Activated CD8-positive, alpha-beta memory T cell treated with anti-CD3 and anti-CD28 coated beads, Interleukin-2, amount 50 U/mL, for 1 hour (primary cell): ENCODE results near the gene ARAF.
A peak's percentile ranks its signal among the peaks of the same experiment; 100 is the strongest.
"Not testable (repeated sequence)": the region's sequence is repeated elsewhere in the genome, so short reads cannot be mapped to it uniquely, and the experiment has no call there.

ENCODE experiments used
- DNase-seq: peaks from one replicate; pipeline ENCODE4 v3.0.0-alpha.2; 2020; ENCODE audit errors: extremely low read depth

ARAF gene

DNA sequence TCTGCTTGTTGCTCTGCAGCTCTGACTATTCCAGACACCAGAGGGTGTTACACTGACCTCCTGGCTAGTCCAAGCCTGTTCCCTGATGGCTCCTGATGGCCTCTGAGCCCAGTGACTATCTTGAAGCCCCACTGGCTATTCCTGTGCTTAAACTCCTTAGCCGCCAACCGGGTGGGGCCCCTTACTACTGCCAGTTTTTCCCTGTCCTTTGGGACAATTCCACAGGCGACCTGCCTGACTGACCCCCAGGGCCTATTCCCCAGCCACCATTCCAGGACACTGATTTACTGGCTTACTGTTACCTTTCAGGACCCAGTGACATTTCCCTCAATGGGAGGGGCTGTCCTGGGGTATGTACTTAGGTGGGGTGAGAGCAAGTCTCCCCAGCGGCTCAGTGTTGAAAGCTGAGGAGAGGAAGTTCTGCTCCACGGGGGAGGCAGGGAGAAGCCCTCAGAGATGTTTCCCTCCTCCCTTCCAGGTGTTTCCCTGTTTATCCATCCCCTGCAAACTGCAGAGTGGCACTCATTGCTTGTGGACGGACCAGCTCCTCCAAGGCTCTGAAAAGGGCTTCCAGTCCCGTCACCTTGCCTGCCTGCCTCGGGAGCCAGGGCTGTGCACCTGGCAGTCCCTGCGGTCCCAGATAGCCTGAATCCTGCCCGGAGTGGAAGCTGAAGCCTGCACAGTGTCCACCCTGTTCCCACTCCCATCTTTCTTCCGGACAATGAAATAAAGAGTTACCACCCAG is 25.2 kb downstream of the ARAF start:
- DNase-seq: no peak

DNA sequence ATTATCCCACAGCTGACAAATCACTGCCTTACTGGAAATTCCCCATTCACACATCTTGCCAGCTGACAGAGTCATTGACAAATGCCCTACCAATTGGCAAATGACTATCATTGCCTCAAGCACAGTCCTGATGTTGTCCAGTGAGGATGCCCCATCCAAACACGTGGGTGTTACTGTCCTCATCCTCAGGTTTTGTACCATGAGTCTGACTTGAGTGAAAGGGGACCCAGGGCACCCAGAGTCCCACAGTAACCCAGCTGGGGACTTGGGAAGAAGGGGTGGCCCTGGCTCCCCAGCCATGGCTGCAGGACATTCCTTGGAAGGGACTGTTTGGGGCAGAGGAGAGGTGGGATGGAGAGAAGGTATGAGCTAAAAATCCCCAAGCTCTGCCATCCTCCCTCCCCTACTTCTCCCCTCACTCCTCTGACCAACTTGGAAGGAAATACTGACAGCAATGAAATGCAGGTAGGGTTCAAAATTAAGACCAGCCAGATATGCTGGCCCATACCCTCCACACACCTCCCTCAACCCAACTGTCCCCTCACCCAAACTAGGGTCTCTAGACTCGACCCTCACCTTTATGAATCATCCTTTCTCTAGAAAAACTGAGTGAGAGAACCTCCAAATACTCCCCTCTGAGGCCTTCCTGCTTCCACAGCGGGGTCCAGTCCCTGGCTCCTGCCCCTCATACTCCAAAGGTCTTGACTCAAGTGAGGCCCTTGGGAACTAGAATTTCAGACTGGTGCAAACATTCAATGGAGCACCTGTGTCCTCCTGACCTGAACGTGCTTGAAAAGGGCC is 26.3 kb downstream of the ARAF start:
- DNase-seq: no peak

DNA sequence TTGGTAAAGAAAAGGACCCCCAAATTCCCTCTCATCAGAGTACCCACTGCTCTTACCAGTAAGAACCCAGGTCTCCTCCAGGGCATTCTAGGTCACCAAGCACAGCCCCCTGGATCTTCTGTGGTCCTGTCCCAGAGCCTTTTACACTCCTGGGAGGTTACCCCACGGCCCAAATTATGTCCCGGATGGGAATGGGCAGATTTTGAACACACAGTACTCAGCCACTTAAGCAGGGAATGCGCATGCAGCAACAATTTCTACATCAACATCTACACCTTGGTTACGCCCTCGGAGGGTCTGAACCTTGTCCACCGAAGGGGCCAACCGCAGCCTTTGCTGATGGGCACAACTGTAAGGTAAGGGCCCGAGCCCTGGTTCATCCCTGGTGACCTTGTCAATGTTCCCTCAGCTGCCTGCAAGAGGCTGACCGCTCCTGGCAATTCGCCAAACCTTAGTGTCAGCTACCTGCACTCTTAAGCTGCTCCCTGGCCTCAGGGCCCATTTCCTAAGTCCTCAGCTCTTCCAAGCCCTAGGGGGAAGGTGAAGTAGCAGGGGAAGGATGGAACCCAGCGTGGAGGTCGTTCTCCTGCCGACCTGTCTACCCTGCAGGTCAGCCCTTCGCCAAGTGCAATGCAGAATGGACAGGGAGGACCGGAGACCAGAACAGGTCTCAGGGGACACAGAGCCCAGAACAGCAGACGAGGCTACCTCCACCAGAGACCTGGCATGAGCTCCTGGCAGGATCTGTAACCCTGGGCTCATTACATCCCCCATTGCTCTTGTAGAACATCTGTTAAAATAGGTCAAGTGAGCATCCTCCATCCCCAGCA is 27.1 kb downstream of the ARAF start:
- DNase-seq: no peak

DNA sequence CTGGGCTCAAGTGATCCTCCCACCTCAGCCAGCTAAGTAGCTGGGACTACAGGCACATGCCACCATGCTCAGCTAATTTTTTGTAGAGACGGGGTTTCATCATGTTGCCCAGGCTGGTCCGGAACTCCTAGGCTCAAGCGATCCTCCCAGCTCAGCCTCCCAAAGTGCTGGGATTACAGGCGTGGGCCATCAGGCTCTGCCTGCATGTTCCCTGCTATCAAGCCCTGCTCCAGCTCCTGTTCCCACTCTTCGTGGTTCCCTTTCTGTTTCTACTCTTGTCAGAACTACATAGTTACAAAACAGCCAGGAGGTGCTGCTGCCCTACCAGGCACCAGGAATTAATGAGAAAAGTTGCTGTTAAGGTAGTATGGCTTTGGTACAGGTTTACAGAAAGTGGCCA is 30.0 kb downstream of the ARAF start:
- no peak for DNase-seq

DNA sequence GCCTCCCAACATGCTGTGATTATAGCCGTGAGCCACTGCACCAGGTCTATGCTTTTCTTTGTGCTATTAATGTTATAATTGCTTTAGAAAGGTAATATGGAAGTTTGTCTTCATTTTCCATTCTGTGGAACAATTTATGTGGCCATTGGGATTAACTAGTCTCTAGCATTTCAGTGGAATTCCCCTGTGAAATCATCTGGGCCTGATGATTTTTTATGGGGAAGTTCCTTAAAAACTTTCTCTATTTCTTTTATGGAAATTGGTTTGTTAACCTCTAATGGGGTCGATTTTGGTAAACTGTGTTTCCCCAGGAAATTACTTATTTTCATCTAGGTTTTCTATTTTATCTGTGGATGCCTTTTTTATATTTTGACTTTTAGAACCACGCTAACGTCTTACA is 32.5 kb downstream of the ARAF start:
- no peak for DNase-seq

DNA sequence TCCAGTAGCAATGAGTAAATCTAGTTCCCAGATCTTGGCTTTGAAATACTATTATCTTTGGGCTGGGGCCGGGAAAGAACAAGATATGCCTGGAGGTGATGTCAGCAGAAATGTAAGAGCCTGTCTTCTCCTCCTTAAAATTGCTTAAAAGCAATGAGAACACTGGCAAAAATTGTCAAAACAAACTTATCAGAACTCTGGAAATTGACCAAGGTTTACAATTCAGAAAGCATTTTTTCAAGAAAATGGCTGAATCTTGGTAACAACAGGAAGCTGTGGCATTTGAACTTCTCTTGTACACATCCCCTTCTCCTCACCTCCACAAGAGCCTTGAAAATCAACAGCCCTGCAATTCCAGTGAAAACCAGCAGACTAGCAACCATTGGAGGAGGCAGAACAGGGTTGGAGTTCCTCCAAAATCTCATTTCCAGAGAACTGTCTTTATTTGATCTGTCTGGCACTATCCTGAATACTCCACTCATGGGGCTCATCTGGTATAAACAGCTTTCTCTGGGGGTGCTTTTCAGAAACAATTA is 34.8 kb downstream of the ARAF start:
- no peak for DNase-seq

DNA sequence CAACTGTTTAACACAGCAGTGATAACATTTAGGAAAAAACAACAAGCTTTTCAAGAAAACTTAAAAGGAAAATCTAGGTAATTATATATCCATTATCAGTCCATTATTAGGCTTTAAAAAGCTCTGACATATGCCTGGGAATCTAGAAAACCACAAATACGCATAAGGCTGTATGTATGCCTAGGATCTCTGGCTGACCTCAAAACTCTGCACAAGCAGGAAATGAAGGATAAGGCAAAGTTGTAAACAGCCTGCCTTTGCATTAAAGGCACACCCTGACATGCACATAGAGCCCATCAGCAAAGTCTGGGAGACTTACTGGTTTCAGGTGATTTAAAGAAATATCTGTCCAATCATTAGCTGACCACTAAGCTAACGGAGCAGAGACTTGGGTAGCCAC is 35.3 kb downstream of the ARAF start:
- no peak for DNase-seq

DNA sequence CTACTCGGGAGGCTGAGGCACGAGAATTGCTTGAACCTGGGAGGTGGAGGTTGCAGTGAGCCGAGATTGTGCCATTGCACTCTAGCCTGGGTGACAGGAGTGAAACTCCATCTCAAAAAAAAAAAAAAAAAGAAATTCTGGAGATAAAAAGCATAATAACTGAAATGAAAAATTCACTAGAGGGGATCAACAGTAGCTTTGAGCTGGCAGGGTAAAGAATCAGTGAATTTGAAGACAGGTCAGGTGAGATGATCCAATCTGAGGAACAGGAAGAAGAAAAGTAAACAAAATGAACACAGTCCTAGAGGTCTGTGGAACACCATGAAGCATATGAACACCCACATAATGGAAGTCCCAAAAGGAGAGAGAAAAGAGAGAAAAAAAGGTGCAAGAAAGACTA is 36.2 kb downstream of the ARAF start:
- no peak for DNase-seq

DNA sequence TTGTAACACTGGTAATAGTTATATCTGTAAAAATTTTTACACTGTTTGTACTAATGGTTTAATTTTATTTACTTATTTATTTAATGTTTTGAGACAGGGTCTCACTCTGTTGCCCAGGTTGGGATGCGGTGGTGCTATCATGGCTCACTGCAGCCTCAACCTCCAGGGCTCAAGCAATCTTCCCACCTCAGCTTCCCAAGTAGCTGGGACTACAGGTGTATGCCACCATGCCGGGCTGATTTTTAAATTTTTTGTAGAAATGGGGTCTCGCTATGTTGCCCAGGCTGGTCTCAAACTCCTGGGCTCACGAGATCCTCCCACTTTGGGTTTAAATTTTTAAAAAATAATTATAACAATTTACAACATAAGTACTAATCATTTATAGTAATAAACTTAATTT is 42.1 kb downstream of the ARAF start:
- not testable (repeated sequence) for DNase-seq

DNA sequence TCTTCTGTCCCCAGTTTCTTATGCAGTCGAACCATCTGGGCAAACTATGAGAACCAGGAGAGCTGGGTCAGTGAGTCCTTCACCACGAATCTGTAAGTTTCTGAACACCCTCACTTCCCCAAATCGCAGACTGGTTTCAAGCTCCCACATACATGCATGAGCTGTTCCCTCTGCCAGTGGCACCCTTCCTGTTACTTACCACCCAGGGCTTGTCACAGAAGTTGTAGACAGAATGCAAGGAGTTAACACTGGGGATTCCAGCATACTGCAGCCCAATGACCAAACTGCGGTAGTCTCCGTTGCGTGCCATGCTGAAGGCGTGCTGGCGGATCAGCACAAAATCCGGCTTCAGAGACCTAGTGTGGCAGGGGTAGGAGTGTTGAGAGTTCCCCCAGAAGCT is 44.0 kb downstream of the ARAF start:
- no peak for DNase-seq

DNA sequence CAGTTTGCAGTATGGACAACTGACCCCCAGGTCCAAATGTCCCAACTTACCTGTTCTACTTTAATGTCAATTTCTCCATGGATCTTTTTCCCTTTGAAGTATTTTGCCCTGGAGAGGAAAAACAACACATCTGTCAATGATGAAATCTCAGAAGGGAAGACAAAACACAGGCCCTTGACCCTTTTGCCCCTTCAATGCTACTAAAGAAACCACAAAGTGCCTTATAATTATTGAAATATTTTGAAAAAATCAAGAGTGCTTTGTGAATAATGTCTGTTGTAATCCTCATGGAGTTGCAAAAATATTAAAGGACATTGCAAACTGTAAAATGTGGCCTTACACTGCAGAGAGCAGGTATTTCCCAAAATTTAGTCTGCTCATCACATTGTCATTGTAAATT is 46.1 kb downstream of the ARAF start:
- no peak for DNase-seq

DNA sequence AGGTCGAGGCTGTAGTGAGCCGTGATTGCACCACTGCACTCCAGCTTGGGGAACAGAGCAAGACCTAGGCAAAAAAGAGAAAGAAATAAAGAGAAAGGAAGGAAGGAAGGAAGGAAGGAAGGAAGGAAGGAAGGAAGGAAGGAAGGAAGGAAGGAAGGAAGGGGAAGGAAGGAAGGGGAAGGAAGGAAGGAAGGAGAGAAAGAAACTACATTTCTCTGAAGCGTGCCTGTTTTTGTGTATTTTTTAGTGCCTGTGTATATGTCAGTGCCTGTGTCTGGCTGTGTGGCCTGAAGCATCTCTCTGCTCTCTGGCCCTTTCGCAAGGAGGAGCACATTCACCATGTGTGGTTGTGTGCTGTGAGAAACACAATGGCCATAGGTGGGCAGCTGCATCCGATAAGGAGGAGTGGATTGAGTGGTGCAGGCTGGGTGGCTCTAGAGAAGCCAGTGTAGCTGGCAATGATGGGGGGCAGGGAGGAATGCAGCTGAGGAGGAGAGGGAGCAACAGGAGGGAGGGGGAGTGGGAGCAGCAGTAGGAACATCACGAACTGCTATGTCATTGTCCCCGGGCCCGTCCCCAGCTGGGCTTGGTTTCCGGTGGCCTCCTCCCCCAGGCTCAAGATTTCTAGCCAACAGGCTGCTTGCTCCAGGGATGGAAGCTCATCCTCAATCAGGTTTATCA is 47.3 kb downstream of the ARAF start:
- no peak for DNase-seq

DNA sequence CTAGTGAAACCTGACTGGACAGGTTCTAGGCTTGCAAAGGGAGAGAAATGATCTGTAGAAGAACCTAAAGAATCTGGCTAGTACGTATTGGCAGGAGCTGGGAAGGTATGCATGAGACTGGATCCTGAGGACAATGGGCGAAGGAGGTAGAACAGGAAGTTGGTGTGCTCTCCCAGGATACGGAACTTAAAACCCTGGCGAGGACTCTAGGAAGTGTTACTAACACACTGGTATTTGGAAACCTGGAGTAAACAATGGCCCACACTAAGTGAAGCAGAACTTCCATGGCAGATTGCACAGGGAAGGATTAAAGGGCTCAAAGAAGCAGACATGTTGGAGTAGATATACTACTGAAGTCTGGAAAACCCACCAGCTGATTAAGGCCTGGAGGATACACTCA is 49.5 kb downstream of the ARAF start:
- no peak for DNase-seq

DNA sequence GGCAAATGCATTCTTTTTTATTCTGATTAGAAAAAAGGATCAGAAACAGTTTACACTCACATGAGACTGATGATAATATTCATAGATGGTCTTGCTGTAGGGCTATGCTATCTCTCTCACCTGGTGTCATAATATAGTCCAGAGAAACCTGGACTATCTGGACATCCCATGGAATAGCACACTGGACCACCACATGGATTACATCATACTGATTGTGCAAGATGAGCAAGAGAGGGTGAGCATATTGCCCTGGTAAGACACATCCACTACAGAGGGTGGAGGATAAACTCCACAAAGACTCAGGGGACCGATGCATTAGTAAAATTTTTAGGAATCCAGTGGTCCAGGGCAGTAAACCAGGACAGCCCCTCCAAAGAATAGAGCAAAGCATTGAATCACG is 50.5 kb downstream of the ARAF start:
- no peak for DNase-seq

DNA sequence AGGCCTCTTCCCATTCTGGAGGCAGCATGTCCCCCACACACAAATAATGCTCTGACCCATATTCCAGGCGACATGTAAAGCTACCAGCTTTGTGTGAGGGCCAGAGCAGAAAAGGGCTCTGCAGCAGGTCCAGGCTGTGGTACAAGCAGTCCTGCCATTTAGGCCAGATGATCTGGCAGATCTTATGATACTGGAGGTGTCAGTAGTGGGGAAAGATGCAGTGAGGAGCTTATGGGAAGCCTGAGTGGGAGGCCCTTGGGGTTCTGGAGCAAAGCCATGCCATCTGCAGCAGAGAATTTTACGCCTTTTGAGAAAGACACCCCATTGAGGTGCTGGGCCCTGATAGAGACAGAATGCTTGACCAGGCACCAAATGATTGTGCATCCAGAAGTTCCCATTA is 50.9 kb downstream of the ARAF start:
- DNase-seq: no peak

DNA sequence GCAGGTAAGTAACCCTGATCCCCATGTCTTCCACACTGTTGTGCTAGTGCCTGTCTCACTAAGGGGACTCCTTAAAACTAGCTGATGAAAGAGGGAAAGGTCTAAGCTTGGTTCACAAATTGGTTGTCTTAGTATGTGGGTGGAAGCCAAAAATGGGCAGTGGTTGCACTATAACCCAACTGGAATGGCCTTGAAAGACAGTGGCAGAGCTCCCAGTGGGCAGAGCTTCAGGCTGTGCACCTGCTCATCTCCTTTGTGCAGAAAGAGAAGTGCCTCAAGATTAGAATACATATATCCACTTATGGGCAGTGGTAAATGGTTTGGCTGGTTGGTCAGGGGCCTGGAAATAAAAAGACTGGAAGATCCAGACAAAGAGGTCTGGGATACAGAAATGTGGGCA is 51.4 kb downstream of the ARAF start:
- no peak for DNase-seq

DNA sequence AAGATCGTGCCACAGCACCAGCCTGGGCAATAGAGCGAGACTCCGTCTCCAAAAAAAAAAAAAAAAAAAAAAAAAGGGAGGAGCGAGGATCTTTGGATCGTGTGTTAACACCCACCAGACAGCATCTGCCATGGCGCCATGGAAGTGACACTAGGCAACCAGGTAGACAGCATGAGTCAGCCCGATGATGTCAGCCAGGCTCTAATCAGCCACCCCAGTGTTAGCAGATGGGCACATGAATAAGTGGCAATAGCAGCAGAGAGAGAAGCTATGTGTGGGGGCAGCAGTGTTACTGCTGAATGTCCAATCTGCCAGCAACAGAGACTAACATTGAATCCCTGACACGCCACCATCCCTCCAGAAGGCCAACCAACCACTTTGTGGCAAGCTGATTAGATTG is 52.1 kb downstream of the ARAF start:
- DNase-seq: no peak

DNA sequence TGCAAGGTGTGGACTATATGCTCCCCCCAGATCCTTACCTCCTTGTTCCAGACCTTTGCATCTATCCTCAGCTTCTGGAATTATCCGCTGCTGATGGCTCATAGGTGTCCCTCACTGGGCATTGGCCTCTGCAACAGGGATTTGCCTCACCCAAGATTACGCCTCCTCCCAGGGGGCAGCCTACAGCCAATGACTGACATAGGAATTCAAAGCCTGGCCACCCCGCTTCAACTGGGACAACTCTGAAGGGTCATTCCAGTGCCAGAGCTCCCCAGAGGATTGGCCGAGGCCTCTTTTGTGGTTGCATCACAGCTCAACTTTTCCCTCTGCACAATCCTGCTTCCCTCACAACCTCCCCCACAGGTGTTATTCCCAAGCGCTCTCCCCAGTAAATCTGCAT is 53.6 kb downstream of the ARAF start:
- DNase-seq: no peak

DNA sequence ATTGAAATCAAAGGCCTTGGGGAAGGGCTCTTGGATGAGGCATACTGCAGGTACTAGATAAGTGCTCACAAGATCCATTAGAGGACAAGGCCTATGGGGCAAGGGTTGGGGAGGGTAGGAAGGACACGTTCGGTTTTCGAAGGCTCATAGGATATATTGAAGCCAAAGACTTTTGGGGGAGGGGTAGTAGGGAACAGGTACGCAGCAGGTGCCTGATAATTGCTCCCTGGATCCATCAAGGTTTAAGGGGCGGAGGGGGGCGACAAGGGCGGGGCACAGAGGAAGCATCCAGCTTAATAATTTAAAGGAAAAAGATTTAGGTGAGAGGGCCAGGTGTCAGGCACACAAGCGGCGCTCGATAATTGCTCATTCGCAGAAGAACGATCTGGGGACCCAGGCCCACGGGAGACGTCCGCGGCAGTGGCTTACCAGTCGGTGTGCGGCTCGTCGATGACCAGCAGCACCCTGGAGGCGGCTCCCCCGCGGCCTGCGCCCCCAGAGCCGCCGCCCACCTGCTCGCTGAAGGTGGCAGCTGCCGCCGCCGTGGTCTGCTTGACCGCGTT is 58.0 kb downstream of the ARAF start:
- DNase-seq: no peak

DNA sequence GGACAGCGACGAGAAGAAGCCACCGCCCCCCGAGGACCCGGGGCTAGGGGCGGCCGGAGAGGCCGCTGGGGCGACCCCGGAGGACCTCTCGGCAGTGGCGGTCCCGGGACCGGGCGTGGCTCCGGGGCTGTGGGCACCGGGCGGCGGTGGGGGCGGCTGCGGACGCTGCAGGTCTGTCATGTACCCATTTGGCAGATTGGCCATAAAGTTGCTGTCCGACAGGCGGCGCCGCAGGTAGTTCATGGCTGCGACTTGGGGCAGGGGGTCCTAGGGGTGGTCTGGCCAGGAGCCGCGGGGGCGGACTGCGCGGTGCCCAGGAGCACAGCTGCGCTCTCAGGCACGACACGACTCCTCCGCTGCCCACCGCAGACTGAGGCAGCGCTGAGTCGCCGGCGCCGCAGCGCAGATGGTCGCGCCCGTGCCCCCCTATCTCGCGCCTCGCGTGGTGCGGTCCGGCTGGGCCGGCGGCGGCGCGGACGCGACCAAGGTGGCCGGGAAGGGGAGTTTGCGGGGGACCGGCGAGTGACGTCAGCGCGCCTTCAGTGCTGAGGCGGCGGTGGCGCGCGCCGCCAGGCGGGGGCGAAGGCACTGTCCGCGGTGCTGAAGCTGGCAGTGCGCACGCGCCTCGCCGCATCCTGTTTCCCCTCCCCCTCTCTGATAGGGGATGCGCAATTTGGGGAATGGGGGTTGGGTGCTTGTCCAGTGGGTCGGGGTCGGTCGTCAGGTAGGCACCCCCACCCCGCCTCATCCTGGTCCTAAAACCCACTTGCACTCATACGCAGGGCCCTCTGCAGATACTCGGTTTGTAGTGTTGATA is 58.7 kb downstream of the ARAF start, which contains the start of gene SYN1:
SYN1 (minus strand) TSS at position 372 of the 817 bp plus-strand sequence; CDS start at position 243, 129 bp downstream.
- peak; percentile 33 for DNase-seq
